H1 (cell line): ENCODE data around the gene SLC25A48. TPM values are rescaled to one million over a fixed set of nuclear protein-coding genes. Genes with fewer than 3 reads are reported as not detected.

Experiments used
- CTCF ChIA-PET: fragments of 300-600 bp; sonication (Branson Sonifier 250); formaldehyde crosslinking; loops from one replicate; lab custom pipeline; 2021; ENCODE audit not compliant: partially characterized antibody; lab: Charles Lee
- POLR2A ChIA-PET: fragments of 300-600 bp; sonication (Branson Sonifier 250); formaldehyde crosslinking; loops from one replicate; lab custom pipeline; 2021; ENCODE audit warnings: inconsistent platforms; ENCODE audit not compliant: partially characterized antibody; lab: Charles Lee
- DNase-seq, 2 experiments: peaks; one replicate each; pipeline versions ENCODE4 v3.0.0 to v3.0.0-alpha.2; 2010 to 2022; ENCODE audit warnings: low spot score in 2 of 2, low read depth in 1 of 2, mixed read lengths in 1 of 2
- FAIRE-seq: peaks from 2 replicates; lab custom pipeline; 2011; peaks lifted over from hg19 to GRCh38; lab: Jason Lieb, UNC
- H2AFZ ChIP-seq: 2 replicates; pipeline ENCODE4 v1.8.1; 2012; ENCODE audit warnings: low read length, inconsistent platforms
- H2AK5ac ChIP-seq: 2 replicates; pipeline ENCODE4 v1.6.1; 2013; ENCODE audit warnings: low read depth, low read length
- H2BK120ac ChIP-seq: replicated peaks from 2 replicates; pipeline ENCODE3; 2013; ENCODE audit warnings: low read depth, low read length, inconsistent platforms
- H2BK12ac ChIP-seq: 2 replicates; pipeline ENCODE4 v1.6.1; 2013; ENCODE audit warnings: low read depth, low read length
- H2BK15ac ChIP-seq: 2 replicates; pipeline ENCODE4 v1.6.1; 2013; ENCODE audit warnings: low read length
- H2BK20ac ChIP-seq: 2 replicates; pipeline ENCODE4 v1.6.1; 2013; ENCODE audit warnings: low read length
- H2BK5ac ChIP-seq: 2 replicates; pipeline ENCODE4 v1.6.1; 2013; ENCODE audit warnings: low read depth, low read length
- H3K14ac ChIP-seq: 2 replicates; pipeline ENCODE4 v1.6.1; 2013; ENCODE audit warnings: inconsistent platforms; ENCODE audit not compliant: insufficient read length
- H3K18ac ChIP-seq: 2 replicates; pipeline ENCODE4 v1.6.1; 2013; ENCODE audit warnings: low read length; ENCODE audit errors: extremely low read depth
- H3K23ac ChIP-seq: 2 replicates; pipeline ENCODE4 v1.6.1; 2013; ENCODE audit warnings: inconsistent platforms; ENCODE audit not compliant: insufficient read length
- H3K23me2 ChIP-seq: 2 replicates; pipeline ENCODE4 v1.6.1; 2013; ENCODE audit warnings: low read depth, low read length
- H3K27ac ChIP-seq: 2 replicates; pipeline ENCODE4 v1.6.1; 2011; ENCODE audit warnings: low read depth, low read length, inconsistent platforms
- H3K27me3 ChIP-seq, 4 experiments: replicated peaks in 1 of 4; 1 replicate in 1 of 4; 2 replicates in 3 of 4; pipeline versions ENCODE4 v1.6.1 to v1.8.1; 2011 to 2013; ENCODE audit warnings: low read length in 3 of 4, mild to moderate bottlenecking in 3 of 4, inconsistent platforms in 2 of 4, mixed read lengths in 2 of 4, moderate library complexity in 1 of 4; ENCODE audit not compliant: control insufficient read depth in 3 of 4, insufficient read depth in 3 of 4; ENCODE audit errors: extremely low read depth in 1 of 4
- H3K36me3 ChIP-seq, 4 experiments: 2 replicates each; pipeline versions ENCODE4 v1.6.1 to v1.8.1; 2011 to 2013; ENCODE audit warnings: mild to moderate bottlenecking in 4 of 4, low read length in 3 of 4, moderate library complexity in 2 of 4, control low read depth in 1 of 4, inconsistent platforms in 1 of 4; ENCODE audit not compliant: insufficient read depth in 4 of 4, control insufficient read depth in 2 of 4
- H3K4ac ChIP-seq: replicated peaks from 2 replicates; pipeline ENCODE3; 2013; ENCODE audit warnings: low read length, low read depth, mixed read lengths, inconsistent platforms; ENCODE audit not compliant: insufficient read length
- H3K4me1 ChIP-seq, 4 experiments: replicated peaks in 1 of 4; 1 replicate in 1 of 4; 2 replicates in 3 of 4; pipeline versions ENCODE4 v1.6.1 to v1.8.1; 2011 to 2013; ENCODE audit warnings: low read length in 3 of 4, inconsistent platforms in 2 of 4, mixed read lengths in 1 of 4; ENCODE audit not compliant: insufficient read depth in 4 of 4, control insufficient read depth in 3 of 4
- H3K4me2 ChIP-seq, 2 experiments: 2 replicates each; pipeline versions ENCODE4 v1.6.1 to v1.8.1; 2011 to 2013; ENCODE audit warnings: low read depth in 2 of 2, low read length in 2 of 2, control low read depth in 1 of 2, inconsistent platforms in 1 of 2, mild to moderate bottlenecking in 1 of 2; ENCODE audit not compliant: insufficient read depth in 1 of 2
- H3K4me3 ChIP-seq, 4 experiments: fragments of 200-600, 300-600 bp in 1 of 4; sonication (generic), shearing (Covaris generic), sonication (Bioruptor Twin) in 1 of 4; 2 replicates each; pipeline versions ENCODE4 v1.5.1 to v1.8.1; 2011 to 2016; ENCODE audit warnings: low read length in 4 of 4, low read depth in 3 of 4, control low read depth in 2 of 4, inconsistent platforms in 2 of 4, mild to moderate bottlenecking in 2 of 4, mixed read lengths in 1 of 4, moderate library complexity in 1 of 4; ENCODE audit not compliant: insufficient read depth in 2 of 4; ENCODE audit errors: extremely low read depth in 1 of 4
- H3K56ac ChIP-seq: replicated peaks from 2 replicates; pipeline ENCODE3; 2013; ENCODE audit warnings: low read depth, mild to moderate bottlenecking, mixed read lengths, low read length, inconsistent platforms; ENCODE audit not compliant: insufficient read length
- H3K79me1 ChIP-seq: 2 replicates; pipeline ENCODE4 v1.6.1; 2013; ENCODE audit warnings: low read depth, low read length, control low read depth
- H3K79me2 ChIP-seq, 2 experiments: 2 replicates each; pipeline versions ENCODE4 v1.6.1 to v1.8.1; 2012 to 2013; ENCODE audit warnings: low read length in 2 of 2, mild to moderate bottlenecking in 2 of 2, inconsistent platforms in 1 of 2; ENCODE audit not compliant: insufficient read depth in 2 of 2, control insufficient read depth in 1 of 2
- H3K9ac ChIP-seq, 4 experiments: replicated peaks in 1 of 4; 1 replicate in 1 of 4; 2 replicates in 3 of 4; pipeline versions ENCODE4 v1.6.1 to v1.8.1; 2011 to 2013; ENCODE audit warnings: low read depth in 3 of 4, low read length in 3 of 4, control low read depth in 2 of 4, mild to moderate bottlenecking in 2 of 4, moderate library complexity in 2 of 4, inconsistent platforms in 1 of 4; ENCODE audit errors: extremely low read depth in 1 of 4
- H3K9me3 ChIP-seq, 2 experiments: 2 replicates each; pipeline versions ENCODE4 v1.6.1 to v1.8.1; 2012 to 2013; ENCODE audit warnings: mild to moderate bottlenecking in 2 of 2, moderate library complexity in 2 of 2, control low read depth in 1 of 2, inconsistent platforms in 1 of 2, low read depth in 1 of 2, low read length in 1 of 2, mixed read lengths in 1 of 2; ENCODE audit not compliant: insufficient read depth in 2 of 2
- H4K20me1 ChIP-seq, 2 experiments: replicated peaks in 1 of 2; 2 replicates each; pipeline versions ENCODE3 to v1.8.1; 2011 to 2013; ENCODE audit warnings: inconsistent platforms in 2 of 2, low read length in 2 of 2, mild to moderate bottlenecking in 1 of 2; ENCODE audit not compliant: insufficient read depth in 2 of 2, control insufficient read depth in 1 of 2
- H4K5ac ChIP-seq: 2 replicates; pipeline ENCODE4 v1.6.1; 2013; ENCODE audit warnings: low read length, low read depth, mixed read lengths, inconsistent platforms; ENCODE audit not compliant: insufficient read length
- H4K8ac ChIP-seq: 2 replicates; pipeline ENCODE4 v1.8.0; 2013; ENCODE audit warnings: mild to moderate bottlenecking, moderate library complexity, low read length, inconsistent platforms; ENCODE audit not compliant: insufficient read depth; ENCODE audit errors: extremely low read depth
- H4K91ac ChIP-seq: replicated peaks from 2 replicates; pipeline ENCODE3; 2013; ENCODE audit warnings: low read length, mixed read lengths, inconsistent platforms; ENCODE audit not compliant: insufficient read length
- ATF2 ChIP-seq: IDR thresholded peaks from 2 replicates; pipeline ENCODE4 v1.6.1; 2012; ENCODE audit warnings: low read length, inconsistent platforms
- CTCF ChIP-seq, 3 experiments: IDR thresholded peaks; 1 replicate in 2 of 3; 2 replicates in 1 of 3; pipeline versions ENCODE4 v1.5.1 to v1.6.1; 2011; ENCODE audit warnings: low read length in 3 of 3, mild to moderate bottlenecking in 3 of 3, inconsistent platforms in 2 of 3, low read depth in 1 of 3, moderate library complexity in 1 of 3; ENCODE audit not compliant: insufficient read depth in 1 of 3; ENCODE audit errors: control extremely low read depth in 1 of 3
- WGBS, 2 experiments: shearing (Covaris generic) in 1 of 2; methylation state at CpG; one replicate each; pipeline versions ENCODE4 v1.1.6 to v1.1.7; 2013 to 2015; ENCODE audit warnings: low lambda C conversion rate in 2 of 2, mixed read lengths in 2 of 2, inconsistent platforms in 1 of 2, low coverage in 1 of 2, missing lambda C conversion rate in 1 of 2; ENCODE audit not compliant: insufficient replicate concordance in 2 of 2, insufficient coverage in 1 of 2, insufficient read length in 1 of 2; ENCODE audit errors: extremely low coverage in 1 of 2, missing lambda C conversion rate in 1 of 2; 5-methylcytosine and 5-hydroxymethylcytosine counted together
- polyA plus RNA-seq, 7 experiments: library from polyadenylated mRNA; depleted of rRNA in 3 of 7; stranded (reverse) in 5 of 7; unstranded in 2 of 7; fragments of >200 nt in 5 of 7; fragments of 200-250 nt in 2 of 7; gene quantifications; 1 replicate in 5 of 7; 2 replicates in 1 of 7; 4 replicates in 1 of 7; pipeline versions ENCODE4 v1.2.1 to v1.2.3, GENCODE V29; 2011 to 2013; ENCODE audit warnings: missing spikeins in 2 of 7, mixed read lengths in 2 of 7
- total RNA-seq: library from RNA; stranded (reverse); fragmentation: NEBNext Ultra II Directional; extraction: Animal tissue kit (Norgen Biotek cat#: 25700); gene quantifications from 2 replicates; pipeline ENCODE4 v1.2.1, GENCODE V29; 2021

SLC25A48 gene
- total and polyA plus RNA-seq, 2 of the 8 experiments (the other 6 are each of a cell fraction or from before 2014, with no cell fraction given): 1.3 to 1.8 TPM

- no peak overlapping the region for H2AFZ ChIP-seq
- H3K4ac ChIP-seq: no peak overlapping the region
- H3K27me3 ChIP-seq: no peaks in the 10 kb centered on the region
- no peaks in the 10 kb centered on the region for H4K20me1 ChIP-seq
- no peak overlapping the region for H3K14ac ChIP-seq
- H3K56ac ChIP-seq: no peak overlapping the region
- WGBS, 2 experiments: 90% methylated on average over 7 of the region's 7 CpGs; no CpG with 5 or more reads in 1 of the 2 experiments
- no peak overlapping the region for H3K4me3 ChIP-seq
- H3K18ac ChIP-seq: peak overlapping the region; percentile 62
- H2AK5ac ChIP-seq: no peak overlapping the region
- H2BK5ac ChIP-seq: peak overlapping the region; percentile 81; the same call in 1 of the 2 replicates
- FAIRE-seq (no peak), DNase-seq (no peak)
- no peak overlapping the region for H3K9ac ChIP-seq
- H2BK15ac ChIP-seq: no peak overlapping the region
- H3K23ac ChIP-seq: no peak overlapping the region
- H3K23me2 ChIP-seq: no peaks in the 10 kb centered on the region
- no peak overlapping the region; the same call in 1 of the 2 replicates for H4K8ac ChIP-seq
- ChIA-PET POLR2A (no interaction called here), CTCF (interaction anchor here (0.6 to 4.9 kb wide), 11 partner anchors 8 to 365 kb away, joined by 3 to 28 read pairs (median 3); partner anchors contain the start of gene SLC25A48)
- peak overlapping the region in 1 of 2 experiments; percentile 24; a peak in 1 of 4 replicates for H3K4me2 ChIP-seq
- H3K27ac ChIP-seq: 0 out of 2 replicates have a peak overlapping the region, but pooled peaks have one; percentile 8
- H3K4me1 ChIP-seq: peaks cover 0 to 11% (median 3%) of the 10 kb centered on the region in 4 experiments; a peak in 3 of 7 replicates
- no peak overlapping the region for H2BK20ac ChIP-seq
- H3K79me1 ChIP-seq: no peaks in the 10 kb centered on the region
- H2BK12ac ChIP-seq: peak overlapping the region; percentile 76; the same call in 1 of the 2 replicates
- H3K9me3 ChIP-seq: no peaks in the 10 kb centered on the region
- no peak overlapping the region for H2BK120ac ChIP-seq
- no peak for TF ChIP-seq CTCF (IDR thresholded peaks at IDR 0.05; ENCODE audit: control extremely low read depth in 1 of 3, insufficient read depth in 1 of 3, low read depth in 1 of 3, low read length in 3 of 3)
- TF ChIP-seq ATF2: 0 out of 2 replicates have a peak, but pooled peaks have one; percentile 8
- H4K91ac ChIP-seq: peak overlapping the region; percentile 51
- no peaks in the 10 kb centered on the region for H3K79me2 ChIP-seq
- H3K36me3 ChIP-seq: no peaks in the 10 kb centered on the region; a peak in 1 of 8 replicates
- H4K5ac ChIP-seq: no peak overlapping the region
Measured at GRCh38 chr5:135821802-135822201, 12.7 kb upstream of the SLC25A48 start.
